ENCODE results near the gene PTPRM. TPM values are rescaled to one million over a fixed set of nuclear protein-coding genes. Genes with fewer than 3 reads are reported as not detected.

The PTPRM gene
- total RNA-seq, 1 donor from 2014 or later: 32.3 TPM

DNA sequence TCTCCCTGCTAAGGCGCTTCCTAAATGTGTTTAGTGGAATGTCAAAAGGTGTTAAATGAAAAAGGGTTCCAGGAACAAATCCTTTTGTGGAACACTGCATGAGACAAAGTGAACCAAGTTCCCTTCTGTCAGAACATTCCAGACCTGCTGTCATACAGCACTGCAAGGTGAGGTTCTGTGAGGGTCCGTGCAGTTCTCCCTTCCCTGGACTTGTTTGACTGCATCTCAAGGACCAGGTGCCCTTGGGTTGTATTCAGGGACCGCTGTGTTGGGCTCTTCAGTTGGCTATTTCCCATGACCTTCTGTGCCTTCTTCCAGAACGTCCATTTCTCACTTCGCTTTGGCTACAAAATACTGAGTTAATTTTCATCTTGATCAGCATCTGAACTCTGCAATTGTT, 328.2 kb downstream of the PTPRM start:
- DNase-seq (ENCODE audit: low read depth in 2 of 2): no peak

GRCh38 chr18:7896161-7896560, 329.0 kb downstream of the PTPRM start:
- no peak for DNase-seq (ENCODE audit: low read depth in 2 of 2)

DNA sequence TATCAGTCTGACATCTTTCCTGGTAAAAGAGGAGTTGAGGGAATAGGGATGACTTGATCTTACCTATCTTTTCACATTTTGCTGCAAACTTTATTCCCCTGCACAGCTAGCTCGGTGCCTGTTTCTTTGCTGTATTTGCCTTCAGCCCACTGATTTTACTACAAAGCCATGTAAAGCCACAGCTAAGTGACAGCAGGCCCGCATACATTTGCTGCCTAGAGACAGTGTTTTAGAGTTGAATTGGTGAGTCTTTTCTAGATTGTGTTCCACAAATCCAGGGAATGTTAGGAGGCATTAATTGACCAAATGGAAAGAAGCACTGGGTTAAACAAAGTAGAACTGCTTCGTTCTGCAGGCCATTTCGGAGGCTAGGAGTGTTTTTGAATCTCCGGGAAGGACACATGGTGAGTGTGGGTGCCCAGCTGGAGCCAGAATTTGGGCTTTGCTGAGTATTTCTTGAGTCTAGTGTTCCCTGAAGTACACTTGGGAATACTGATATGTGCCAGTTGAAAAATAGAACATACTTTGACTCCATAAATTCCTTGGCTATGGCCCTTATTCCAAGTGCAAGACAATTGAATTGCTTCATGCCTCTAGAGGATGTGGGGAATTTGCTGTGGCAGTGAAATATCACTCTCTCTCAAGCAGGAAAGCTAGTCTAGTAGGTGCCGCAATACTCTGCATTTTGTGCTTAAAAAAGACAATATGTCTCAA, 329.8 kb downstream of the PTPRM start:
- DNase-seq (ENCODE audit: low read depth in 2 of 2): no peak

- DNase-seq (ENCODE audit: low read depth in 2 of 2): no peak
These were observed 331.1 kb downstream of the PTPRM start for GRCh38 chr18:7898181-7898580.

- no peak for DNase-seq (ENCODE audit: low read depth in 2 of 2)
These were observed 332.0 kb downstream of the PTPRM start for GRCh38 chr18:7899078-7899477.

DNA sequence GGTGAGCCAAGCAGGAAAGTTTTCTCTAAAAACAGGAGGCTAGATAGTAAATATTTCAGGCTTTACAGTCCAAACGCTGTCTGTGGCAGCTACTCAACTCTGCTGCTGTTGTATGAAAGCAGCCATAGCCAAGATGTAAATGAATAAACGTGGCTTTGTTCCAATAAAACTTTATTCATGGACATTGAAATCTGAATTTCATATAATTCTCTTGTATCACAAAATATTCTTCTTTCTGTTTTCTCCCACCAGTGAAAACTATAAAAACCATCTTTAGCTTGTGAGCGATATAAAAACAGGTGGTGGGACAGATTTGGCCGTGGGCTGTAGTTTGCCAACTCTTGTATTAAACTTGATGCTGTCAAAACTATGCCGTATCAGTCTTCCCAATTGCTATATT, 333.0 kb downstream of the PTPRM start:
- no peak for DNase-seq (ENCODE audit: low read depth in 2 of 2)

DNA sequence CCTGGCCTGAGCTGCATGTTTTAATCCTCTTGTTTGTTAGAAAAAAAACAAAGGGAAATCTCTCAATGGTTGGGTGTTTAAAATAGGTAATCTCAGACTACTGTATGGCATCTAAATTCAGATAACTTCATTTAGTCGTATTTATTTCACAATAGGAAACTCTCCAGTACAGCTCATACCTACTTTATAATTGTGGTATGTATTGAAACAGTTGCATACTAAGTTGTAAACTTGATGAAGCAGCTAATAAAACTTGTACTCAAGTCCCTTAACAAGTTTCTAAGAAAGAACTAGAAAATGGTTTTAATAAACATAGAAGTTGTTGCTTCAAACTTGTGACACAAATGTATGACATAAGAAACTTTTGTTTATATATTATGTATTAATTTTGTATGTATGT, 334.5 kb downstream of the PTPRM start:
- no peak for DNase-seq (ENCODE audit: low read depth in 2 of 2)

GRCh38 chr18:7902399-7902839, 335.3 kb downstream of the PTPRM start:
- DNase-seq (ENCODE audit: low read depth in 2 of 2): no peak

- DNase-seq (ENCODE audit: low read depth in 2 of 2): no peak
These were observed 337.4 kb downstream of the PTPRM start for GRCh38 chr18:7904529-7904928.

DNA sequence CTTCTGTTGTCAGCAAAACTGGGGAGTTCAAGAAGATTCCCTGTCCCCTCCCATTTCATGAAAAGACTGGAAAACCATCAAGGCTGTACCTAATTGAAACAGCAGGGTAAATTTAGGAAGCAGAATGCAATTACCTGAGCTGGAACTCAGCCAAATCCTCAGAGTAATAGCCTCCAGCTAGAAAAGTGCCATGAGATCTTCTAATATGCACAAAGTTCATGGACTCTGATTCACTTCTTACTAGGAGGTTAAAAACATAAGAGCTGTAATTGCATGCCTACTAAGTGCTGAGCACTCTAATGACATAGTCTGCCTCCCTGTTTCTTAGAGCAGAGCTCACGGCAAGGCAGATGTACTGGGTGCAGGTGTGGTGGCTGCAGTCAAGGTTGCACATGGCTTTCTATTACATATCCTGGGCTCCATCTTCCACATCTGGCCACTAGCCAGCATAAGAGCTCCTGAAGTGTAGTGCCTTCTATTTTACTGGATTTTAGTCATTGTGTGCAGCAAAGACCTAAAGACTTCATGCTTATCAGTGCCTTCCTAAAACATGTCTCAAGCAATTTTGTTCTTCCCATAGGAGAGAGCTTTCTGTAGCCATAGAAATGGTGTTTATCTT, 341.7 kb downstream of the PTPRM start:
- no peak for DNase-seq (ENCODE audit: low read depth in 2 of 2)

- no peak for DNase-seq (ENCODE audit: low read depth in 2 of 2)
These were observed 347.9 kb downstream of the PTPRM start for GRCh38 chr18:7914834-7915670.

DNA sequence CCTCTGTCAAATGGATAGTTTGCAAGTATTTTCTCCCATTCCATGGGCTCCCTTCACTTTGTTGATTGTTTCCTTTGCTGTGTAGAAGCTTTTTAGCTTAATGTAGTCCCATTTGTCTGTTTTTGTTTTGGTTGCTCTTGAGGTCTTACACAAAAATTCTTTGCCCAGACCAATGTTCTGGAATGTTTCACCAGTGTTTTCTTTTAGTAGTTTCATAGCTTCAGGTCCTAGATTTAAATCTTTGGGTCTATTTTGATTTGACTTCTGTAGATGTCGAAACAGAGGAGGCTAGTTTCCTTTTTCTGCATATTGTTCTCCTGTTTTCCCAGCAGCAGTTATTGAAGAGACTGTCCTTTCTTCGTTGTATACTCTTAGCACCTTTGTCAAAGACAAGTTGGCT, 351.6 kb downstream of the PTPRM start:
- no peak for DNase-seq (ENCODE audit: low read depth in 2 of 2)

DNA sequence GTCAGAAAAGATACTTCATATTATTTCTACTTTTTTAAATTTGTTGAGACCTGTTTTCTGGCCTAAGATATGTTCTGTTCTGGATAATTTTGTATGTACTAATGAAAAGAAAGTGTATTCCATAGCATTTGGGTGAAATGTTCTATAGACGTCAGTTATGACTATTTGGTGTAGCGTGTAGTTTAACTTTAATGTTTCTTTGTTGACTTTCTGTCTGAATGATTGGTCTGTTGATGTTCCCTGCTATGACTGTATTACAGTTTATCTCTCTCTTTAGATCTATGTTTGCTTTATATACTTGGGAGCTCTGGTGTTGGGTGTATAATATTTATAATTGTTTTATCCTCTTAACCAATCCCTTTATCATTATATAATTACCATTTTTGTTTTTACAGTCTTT, 352.4 kb downstream of the PTPRM start:
- no peak for DNase-seq (ENCODE audit: low read depth in 2 of 2)

DNA sequence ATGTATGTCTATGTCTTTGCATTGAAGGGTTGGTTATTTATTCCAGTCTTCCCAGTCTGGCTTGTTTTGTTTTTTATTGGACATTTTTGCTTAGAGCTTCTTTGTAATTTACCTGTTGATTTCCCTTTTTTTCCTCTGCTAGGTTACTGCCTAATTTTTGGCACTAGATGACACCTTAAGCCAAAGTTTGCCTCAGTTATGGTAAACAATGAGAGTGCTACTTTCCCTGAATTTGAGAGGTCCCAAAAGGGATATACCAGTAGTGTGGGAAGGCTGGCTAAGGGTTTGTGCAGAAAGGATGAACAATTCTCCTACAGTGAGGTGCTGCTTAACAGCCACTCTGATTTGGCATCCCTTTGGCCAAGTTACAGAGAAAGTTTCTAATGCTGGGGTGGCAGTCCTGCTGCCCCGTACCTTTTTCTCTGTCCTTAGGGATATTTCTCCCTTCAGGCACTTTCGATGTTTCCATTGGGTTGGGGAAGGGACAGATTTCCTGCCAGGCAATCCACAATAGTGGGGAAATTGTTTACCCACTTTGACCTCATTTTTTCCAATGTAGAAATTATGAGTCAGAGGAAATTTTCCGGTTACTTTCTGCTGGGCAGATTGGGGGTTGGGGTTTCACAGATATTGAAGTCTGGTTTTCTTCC, 354.9 kb downstream of the PTPRM start:
- peak; percentile 83 to 90 for DNase-seq (ENCODE audit: low read depth in 2 of 2)

- peak in 1 of 2 donors; percentile 41 for DNase-seq (ENCODE audit: low read depth in 2 of 2)
These were observed 356.0 kb downstream of the PTPRM start for GRCh38 chr18:7923105-7923504.

DNA sequence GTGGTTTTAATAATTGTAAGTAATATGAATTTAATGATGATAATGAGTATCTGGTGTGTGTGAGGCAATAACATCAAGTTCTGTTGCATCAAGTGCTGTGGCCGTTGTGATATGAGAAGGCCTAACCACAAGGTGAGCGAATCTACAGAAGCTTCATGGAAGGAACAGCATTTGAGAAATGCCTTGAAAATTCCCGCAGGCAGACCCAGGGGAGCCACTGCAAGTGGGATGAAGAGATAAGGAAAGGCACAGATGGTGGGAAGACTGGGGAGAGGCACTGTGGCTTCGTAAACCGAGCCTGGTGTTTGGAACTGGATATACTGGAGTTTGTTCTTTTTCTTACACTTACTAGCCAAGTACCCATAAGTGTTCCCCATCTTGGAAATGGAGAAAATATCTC, 357.5 kb downstream of the PTPRM start:
- DNase-seq (ENCODE audit: low read depth in 2 of 2): no peak

DNA sequence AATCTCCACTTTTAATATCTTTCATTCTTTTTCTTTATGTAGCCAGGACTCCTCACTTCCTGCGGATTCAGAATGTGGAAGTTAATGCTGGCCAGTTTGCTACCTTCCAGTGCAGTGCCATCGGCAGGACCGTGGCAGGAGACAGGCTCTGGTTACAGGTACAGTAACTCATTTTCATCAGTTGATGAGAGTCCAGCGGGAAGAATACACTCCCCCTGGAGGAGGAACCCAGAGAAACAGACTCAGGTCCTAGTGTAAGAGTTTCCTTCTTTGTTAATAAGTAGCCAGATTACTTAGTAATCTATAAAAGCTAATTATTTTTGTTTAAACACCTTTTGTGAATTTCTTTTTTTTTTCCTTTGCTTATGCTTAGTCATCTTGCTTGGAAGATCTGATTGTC, 359.4 kb downstream of the PTPRM start:
- peak in 1 of 2 donors; percentile 52 for DNase-seq (ENCODE audit: low read depth in 2 of 2)

- no peak for DNase-seq (ENCODE audit: low read depth in 2 of 2)
These were observed 360.0 kb downstream of the PTPRM start for GRCh38 chr18:7927119-7927518.

DNA sequence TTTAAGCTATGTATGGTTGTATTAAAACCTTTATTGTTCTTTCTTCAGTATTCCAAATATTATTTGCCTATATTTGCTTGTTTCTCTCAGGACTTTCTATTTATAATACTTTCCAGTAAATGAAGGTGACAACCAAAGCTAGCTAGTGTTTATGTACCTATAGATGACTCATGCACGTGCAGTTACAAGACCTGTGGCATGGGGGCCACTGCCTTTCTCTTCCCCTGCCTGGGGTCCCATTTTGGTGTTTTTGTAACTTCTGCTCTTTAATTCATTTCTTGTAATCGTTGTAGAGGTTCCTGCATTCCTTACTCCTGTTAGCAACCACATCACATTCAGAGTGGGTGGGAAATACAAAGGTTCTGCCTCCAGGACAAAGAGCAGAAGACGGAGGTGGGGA, 364.6 kb downstream of the PTPRM start:
- no peak for DNase-seq (ENCODE audit: low read depth in 2 of 2)

DNA sequence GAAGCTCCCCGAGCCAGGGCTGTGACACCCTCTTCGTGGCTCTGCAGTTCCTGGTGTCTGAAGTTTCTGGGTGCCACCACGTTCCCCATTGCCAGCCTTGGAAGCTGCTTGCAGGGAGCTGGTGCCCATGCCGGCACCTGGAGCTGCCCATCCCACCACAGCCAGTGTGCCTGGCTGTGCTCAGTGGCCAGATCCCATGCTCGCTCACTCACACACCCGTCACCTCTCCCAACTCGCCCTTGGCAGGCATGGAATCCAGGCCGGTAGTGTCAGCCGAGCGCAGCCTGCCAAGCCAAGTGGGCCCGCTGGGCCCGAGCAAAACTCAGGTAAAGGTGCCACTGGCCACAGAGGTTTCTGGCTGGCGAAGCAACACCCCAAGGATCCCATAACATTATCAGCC, 370.2 kb downstream of the PTPRM start:
- DNase-seq (ENCODE audit: low read depth in 2 of 2): no peak

GRCh38 chr18:7939521-7939920, 372.4 kb downstream of the PTPRM start:
- no peak for DNase-seq (ENCODE audit: low read depth in 2 of 2)

- DNase-seq (ENCODE audit: low read depth in 2 of 2): no peak
These were observed 373.3 kb downstream of the PTPRM start for GRCh38 chr18:7940379-7940778.

All from dermis microvascular lymphatic vessel endothelial cell (primary cell).